Measurements from ENCODE around the gene SMTNL2.
"Not testable (repeated sequence)": the region's sequence is repeated elsewhere in the genome, so short reads cannot be mapped to it uniquely, and the experiment has no call there.

SMTNL2 gene

DNA sequence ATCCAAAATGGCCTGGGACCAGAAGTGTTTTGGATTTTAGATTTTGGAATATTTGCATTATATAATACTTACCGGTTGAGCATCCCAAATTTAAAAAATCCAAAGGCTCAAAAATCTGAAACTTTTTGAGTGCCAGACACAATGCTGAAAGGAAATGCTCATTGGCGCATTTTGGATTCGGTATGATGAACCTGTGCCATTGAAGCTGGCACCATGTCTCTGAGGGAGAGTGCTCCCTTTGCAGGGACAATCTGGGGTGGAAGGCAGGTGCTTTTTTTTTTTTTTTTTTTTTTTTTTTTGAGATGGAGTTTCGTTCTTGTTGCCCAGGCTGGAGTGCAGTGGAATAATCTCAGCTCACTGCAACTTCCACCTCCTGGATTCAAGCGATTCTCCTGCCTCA, 17.7 kb downstream of the SMTNL2 start:
- no peak for DNase-seq (ENCODE audit: low spot score)

DNA sequence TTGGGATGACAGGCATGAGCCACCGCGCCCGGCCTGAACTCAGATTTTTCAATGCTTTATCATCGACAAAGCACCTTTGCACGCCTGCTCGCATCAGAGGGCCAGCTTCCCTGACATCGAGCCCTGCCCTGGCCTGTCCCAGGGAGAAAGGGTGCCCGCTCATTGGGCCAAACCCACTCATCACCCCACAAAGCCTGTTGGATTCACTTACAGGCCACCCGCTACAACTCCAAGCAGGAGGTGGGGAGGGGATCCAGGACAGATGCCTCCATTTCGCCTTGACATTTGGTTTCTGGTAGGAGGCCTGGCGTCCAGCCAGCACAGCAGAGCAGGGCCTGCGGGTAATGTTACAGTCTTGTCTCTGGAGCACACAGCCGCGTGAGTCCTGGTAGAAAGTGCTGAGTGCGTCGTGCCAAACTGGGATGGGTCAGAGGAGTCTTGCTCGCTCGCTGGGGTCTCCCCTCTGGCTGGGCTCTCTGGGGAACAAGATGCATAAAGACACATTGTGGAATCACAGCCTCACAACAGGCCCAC, 19.8 kb downstream of the SMTNL2 start:
- peak; percentile 53 for DNase-seq (ENCODE audit: low spot score)

DNA sequence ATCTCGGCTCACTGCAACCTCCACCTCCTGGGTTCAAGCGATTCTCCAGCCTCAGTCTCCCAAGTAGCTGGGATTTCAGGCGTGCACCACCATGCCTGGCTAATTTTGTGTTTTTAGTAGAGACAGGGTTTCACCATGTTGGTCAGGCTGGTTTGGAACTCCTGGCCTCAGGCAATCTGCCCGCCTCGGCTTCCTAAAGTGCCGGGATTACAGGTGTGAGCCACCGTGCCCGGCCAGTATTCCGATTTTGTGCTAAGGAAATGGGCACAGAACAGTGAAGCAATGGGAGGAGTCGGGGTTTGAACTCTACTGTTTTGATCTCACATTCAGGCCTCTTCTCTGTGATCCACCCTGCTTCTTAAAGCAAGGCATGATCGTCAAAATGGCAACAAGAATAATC, 20.4 kb downstream of the SMTNL2 start:
- DNase-seq (ENCODE audit: low spot score), result not testable (repeated sequence)

DNA sequence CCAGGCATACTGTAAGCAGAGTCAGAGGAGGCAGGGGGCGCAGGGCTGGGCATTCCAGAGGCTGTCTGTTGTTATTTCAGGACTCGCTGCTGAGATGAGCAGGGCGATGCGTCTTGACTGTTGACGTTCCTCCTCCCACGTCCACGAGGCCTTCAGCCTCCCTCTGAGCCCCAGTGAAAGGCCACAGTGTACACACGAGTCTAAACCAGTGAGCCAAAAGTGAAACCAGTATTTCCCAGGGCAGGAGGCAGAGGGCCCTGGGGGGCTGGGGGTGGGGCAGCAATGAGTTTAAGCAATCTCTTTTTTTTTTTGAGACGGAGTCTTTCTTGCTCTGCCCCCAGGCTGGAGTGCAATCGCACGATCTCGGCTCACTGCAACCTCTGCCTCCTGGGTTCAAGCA, 21.5 kb downstream of the SMTNL2 start:
- no peak for DNase-seq (ENCODE audit: low spot score)

DNA sequence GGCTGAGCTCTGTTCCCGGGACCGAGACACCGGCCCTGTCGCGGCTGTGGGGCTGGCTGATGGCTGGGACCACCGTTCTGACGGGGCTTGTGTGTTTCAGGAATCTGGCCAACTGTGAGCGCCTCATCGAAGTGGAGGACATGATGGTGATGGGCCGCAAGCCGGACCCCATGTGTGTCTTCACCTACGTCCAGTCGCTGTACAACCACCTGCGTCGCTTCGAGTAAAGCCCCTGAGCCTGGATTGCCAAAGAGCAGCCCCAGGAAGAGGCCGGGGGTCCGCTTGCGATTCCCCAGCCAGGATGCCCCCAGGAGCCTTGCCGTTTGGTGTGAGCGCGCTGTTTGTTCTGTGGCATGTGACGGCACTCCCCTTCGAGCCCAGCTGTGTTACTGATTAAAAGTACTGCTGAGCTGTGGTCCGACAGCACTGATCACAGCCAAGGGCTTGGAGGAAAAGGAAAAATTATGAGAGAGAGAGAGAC, 23.0 kb downstream of the SMTNL2 start:
- no peak for DNase-seq (ENCODE audit: low spot score)

DNA sequence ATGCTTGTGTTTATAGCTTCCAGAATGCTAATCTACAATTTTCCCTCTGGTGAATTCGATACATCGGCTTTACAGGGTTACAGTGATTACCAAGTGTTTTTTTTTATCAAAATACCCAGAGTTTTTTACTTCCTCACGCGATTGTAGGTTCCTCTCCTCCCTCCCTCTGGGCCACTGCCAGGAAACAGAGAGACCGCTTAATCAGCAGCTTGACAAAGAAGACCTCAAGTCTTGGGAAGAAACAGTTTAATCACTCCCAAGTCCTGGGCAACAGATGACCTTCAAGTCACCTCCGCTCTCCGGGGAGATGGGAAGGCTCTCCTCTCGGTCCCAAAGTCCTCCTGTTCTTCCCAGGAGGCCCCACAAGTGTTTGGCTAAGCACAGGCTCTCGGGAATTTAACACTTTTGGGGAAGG, 23.5 kb downstream of the SMTNL2 start:
- DNase-seq (ENCODE audit: low spot score), result peak; percentile 58

DNA sequence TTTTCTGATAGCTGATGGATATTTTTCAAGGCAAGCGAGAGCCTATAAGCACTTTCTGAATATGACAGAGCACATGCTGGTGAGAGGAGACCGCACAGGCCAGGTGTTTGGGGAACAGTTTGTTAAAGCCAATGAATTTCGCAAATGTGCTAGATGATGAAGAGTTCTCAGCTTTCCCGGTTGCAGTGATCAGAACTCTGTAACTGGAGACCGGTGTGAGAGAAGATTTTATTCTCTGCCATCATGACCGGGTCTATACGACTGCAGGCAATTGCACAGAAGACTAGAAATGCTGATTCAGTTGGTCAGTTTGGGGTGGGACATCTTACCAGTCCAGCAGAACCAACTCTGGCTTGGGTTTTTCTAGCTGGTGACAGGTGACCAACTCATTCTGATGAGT, 25.4 kb downstream of the SMTNL2 start:
- DNase-seq (ENCODE audit: low spot score), result no peak

DNA sequence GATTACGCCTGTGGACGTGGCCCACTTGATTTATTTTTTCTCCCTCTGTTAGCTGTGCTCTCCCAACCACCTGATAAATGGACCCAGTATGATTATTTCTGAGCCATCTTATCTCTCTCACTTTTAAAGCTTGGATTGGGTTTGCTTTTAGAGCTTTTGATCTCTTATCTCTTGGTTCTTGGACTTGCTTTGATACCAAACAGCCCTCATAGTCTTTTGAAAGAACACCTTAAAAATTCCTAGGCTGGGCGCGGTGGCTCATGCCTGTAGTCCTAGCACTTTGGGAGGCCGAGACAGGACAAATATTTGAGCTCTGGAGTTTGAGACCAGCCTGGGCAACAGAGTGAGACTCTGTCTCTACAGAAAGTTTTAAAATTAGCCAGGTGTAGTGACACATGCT, 25.8 kb downstream of the SMTNL2 start:
- no peak for DNase-seq (ENCODE audit: low spot score)

DNA sequence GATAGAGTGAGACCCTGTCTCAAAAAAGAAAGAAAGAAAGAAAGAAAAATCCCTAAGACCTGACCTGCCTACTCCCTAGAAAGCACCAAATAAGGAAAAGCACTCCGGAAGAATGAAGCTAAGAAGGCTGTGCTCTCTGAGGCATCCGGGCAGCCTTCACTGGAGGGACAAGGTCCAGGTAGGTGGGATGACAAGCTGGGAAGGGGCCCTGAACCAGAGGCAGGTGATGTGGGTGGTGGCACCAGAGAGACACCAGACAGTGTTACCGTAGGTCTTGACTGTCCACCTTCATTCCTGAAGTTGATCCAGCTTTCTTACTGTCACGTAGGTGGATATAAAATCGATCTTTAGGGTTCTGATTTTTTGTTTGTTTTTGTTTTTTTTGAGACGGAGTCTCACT, 26.3 kb downstream of the SMTNL2 start:
- no peak for DNase-seq (ENCODE audit: low spot score)

DNA sequence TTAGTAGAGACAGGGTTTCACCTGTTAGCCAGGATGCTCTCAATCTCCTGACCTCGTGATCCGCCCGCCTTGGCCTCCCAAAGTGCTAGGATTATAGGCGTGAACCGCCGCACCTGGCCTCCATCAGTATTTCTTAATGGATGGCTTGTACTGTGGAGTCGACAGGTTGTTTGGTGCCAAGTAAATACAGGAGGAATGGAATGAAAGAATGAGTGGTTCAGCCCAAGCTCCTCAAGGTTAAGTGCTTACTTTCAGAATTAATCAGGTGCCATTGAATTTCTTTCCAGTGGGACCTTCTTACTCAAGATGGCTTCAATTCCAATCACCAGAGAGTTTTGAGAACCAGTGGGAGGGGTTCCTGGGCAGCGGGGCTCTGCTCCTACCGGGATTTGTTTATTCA, 32.1 kb downstream of the SMTNL2 start:
- DNase-seq (ENCODE audit: low spot score), result no peak

DNA sequence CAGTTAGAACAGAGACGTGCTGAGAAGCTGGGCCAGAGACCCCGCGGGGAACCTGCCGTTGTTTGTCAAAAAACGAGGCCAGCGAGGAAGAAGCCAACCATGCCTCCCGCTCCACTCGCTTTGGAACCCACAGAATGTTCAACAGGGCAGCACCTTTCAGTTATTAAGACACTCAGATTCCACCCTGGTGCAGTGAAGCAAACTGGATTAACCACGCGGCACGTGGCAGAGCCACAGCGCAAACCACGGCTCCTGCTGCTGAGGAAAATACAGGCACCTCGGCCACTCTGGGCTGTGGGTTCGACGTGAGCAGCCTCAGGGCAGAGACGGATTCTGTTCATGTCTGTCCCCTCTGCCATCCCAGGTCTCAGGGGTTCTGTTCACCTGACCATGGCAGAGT, 32.8 kb downstream of the SMTNL2 start:
- DNase-seq (ENCODE audit: low spot score), result no peak

DNA sequence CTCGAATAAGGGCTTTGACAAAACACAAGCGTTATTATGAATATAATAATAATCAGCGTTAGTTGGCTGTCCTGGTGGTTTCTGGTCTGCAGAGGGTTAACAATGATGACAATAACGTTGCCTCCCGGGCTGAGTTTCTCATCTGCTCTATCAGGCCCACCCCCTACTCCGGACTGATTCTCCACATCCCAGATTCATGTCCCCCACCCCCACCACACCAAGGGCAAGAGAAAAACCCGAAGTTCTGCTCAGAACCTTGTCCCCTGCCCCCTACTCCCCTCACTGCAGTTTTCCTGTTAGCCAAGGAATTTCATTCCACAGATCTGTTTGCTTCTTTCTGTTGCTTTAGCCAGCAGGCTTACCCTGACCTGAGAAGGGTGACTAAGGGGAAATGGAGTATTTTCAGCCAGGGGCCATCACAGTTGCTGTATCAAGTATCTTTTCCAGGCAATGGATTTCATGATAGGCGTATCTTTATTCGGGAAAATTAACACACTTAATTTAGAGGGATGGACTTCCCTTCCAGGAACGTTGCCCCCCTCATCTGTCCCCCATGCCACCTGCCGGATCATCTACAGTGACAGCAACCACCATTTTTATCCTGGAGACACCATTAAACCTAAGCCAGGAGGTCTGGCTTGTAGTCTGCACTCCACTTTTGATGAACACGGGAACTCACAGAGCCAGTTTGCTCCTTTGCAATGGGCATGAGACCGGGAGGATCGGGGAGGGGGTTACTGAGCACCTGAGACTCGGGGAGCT, 33.4 kb downstream of the SMTNL2 start:
- no peak for DNase-seq (ENCODE audit: low spot score)

DNA sequence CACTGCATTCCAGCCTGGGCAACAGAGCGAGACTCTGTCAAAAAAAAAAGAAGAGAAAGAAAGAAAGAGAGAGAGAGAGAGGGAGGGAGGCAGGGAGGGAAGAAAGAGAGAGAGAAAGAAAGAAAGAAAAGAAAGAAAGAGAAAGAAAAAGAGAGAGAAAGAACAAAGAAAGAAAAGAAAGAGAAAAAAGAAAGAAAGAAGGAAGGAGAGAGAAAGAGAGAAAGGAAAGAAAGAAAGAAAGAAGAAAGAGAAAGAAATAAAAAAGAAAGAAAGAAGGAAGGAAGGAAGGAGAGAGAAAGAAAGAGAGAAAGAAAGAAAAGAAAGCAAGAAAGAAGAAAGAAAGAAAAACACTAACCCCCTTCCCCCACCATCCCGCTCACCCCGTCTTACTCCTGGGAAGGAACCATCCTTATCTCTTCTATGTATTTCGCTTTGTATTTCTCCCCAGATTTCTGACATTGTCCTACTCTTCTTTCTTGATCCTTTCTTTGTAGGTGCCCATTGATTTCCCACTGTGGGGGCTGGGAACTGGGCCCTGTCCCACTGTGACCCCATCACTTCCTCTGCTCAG, 36.3 kb downstream of the SMTNL2 start:
- no peak for DNase-seq (ENCODE audit: low spot score)

DNA sequence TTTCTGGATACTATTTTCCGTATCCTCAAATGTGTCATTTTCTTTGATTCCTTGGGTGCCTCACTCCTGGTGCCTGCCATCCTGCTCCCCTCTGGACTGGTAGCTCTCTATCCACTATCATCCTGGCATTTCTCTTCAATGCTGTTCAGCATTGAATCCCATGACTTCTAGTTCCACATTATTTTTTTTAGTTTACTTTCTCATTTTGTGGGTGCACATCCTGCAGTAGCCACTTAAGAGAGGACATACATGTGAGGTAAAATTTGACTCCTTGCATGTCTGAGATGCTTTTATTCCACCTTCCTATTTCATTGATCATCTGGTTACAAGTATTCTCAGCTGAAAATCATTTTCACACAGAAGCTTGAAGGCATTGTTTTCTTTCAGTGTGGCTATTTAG, 38.0 kb downstream of the SMTNL2 start:
- no peak for DNase-seq (ENCODE audit: low spot score)

DNA sequence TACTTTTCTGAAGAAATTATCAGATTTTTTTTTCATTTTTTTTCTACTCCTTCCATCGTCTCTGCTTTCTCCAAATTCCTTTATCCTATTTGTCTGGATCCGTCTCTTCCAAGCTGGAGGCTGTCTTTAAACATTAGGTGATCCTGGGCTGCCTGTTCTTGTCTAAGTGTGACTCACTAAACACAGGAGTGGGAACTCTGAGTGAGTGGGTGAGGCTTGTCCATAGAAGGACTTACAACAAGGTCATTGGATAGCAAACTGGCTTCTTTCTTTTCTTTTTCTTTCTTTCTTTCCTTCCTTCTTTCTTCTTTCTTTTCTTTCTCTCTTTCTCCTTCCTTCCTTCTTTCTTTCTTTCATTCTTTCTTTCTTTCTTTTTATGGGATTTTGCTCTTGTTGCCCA, 38.9 kb downstream of the SMTNL2 start:
- no peak for DNase-seq (ENCODE audit: low spot score)

DNA sequence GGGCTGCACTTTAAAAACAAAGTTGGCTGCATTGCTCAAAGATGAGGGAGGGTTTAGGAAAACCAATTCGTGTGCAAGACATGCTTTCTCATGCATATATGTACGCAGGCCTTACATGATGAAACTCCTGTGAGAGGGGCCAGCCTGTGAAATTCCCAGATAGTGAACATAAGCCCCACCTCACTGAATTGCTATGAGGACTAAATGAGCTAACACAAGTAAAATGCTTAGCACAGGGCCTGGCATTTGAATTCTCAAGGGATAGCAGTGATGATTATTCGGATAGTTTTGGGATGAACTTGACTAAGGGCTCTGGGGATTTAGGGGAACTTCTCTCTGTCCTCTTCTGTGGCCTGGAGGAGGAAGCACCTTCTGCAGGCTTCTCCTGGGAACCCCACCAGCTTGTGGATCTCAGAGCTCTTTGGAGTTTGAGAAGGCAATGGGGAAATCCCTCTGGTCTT, 40.2 kb downstream of the SMTNL2 start:
- DNase-seq (ENCODE audit: low spot score), result peak; percentile 4

DNA sequence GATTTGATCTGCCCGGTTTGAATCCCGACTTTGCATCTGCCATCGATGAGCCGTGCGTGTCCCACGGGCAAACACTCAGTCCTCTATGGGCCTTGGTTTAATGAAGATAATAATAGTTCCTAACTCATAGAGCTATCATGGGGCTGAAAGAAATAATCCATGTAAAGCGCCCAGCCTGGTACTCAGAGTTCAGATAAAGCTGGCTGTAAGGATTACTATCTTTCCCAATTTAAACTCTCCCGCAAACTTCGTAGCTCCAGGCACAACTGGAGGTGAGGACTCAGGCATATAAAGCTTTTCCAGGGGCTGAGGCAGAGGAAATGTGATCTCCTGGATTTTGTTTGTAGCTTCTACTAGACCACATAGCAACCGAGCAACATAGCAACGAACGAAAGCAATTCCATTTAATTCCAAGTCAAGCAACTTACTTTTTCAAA, 40.9 kb downstream of the SMTNL2 start:
- peak; percentile 18 for DNase-seq (ENCODE audit: low spot score)

DNA sequence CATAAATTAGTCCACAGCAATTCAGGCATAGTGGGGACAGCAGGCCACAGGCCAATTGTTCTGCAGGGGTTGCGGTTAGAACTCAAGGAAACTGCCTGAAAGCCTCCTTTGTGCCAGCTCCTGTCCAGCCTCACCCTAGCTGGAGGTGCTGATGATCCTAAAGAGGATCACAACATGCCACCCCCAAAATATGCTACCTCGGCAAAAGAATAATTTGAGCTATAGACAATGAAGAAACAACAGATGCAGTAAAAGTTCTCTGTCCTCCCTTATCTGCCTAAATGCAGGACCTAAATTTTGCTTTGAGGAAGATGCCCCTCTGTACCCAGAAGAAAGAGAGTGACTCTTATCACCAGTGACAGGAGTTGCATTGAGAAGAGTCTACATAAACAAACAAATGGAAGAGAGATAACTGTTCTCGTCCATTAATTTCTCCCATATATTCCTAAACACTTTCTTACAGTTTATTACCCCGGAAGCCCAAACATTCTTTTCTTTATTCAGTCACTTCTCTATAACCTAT, 42.5 kb downstream of the SMTNL2 start:
- DNase-seq (ENCODE audit: low spot score), result no peak

DNA sequence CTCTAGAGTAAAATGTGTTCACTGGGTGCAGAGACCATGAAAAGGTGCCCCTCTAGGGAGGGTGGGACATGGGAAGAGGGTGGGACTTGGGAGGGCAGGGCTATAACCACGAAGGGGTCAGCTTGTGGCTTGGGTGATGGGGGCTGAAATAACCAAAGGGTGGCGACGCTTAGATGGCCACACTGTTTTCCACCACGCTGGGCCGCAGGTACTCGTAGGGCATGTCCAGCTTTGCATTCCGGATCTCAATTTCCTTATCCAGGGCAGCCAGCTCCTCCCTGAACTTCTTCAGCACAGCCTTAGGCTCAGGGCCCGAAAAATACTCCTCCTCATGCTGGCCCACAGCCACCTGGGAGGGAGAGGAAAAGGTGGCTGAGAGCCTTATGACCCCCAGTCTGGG, 47.1 kb downstream of the SMTNL2 start:
- DNase-seq (ENCODE audit: low spot score), result no peak

DNA sequence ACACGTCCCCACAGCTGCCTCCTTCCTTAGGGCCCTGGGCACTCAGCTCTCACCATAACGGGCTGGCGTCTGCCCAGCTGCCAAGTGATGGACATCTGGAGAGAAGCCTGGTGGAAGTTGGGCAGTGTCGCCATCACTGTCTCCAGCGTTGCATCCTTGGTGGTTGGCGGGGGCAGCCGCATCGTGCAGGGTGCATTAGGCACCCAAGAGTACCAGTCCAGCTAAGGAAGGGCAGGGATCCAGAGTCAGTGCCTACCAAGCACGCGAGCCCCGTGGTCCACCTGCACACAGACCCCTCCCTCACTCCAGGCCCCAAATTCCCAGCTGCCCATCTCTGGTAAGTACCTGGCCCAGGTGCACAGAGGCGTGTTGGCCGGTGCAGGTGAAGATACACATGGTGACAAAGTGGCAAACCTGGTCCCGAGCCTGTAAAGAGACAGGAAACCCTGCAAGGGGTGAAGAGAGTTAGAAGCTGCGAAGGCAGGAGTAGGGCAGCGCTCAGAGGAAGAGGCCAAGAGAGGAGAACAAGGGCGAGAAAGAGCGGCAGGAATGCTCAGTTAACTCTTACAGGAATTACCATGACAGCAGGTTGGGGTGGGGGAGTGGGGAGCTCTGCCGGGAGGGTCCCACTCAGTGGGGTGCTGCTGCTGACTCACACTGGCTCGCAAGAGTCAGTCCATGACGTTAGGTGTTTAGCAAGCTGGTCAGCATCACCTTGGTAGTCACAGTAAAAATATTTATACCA, 47.7 kb downstream of the SMTNL2 start:
- DNase-seq (ENCODE audit: low spot score), result no peak

DNA sequence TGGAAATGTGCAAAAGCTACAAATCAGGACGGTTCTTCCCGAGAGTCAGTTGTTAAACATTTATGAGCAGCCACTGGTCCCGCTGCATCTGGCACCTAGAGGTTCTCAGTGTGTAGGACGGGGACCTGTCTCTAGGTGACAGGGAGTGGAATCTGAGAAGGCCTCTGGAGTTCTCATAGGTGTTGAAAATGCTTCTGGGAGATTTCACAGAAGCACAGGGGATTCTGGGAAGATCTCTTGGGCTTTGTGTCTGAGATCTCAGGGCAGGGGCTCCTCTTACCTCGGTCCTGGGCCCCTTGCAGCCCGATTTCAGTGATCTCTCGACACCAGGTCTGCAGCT, 48.2 kb downstream of the SMTNL2 start:
- DNase-seq (ENCODE audit: low spot score), result no peak

DNA sequence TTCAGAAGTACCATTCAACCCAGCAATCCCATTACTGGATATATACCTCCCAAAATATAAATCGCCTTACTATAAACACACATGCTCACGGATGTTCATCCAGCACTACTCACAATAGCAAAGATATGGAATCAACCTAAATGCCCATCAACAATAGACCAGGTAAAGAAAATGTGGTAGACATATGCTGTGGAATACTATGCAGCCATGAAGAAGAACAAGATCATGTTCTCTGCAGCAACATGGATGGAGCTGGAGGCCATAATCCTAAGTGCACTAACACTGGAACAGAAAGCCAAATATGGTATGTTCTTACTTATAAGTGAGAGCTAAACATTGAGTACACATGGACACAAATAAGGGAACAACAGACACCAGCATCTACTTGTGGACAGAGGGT, 49.3 kb downstream of the SMTNL2 start:
- no peak for DNase-seq (ENCODE audit: low spot score)

DNA sequence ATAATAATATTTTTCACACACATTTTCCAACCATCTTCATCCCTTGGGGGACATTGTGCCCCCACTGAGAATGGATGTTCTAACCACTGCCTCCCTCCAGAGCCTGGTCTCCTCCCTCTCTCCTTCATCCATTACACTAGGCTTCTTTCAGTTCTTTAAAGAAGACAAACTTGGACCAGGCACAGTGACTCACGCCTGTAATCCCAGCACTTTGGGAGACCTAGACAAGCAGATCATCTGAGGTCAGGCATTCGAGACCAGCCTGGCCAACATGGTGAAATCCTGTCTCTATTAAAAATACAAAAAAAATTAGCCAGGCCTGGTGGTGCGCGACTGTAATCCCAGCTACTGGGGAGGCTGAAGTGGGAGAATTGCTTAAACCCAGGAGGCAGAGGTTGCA, 50.6 kb downstream of the SMTNL2 start:
- no peak for DNase-seq (ENCODE audit: low spot score)
